Ovary (tissue), 3 donors: ENCODE measurements around the gene CARMIL1.

ENCODE experiments used
- EP300 ChIP-seq: sonication (generic); formaldehyde crosslinking; IDR thresholded peaks from one replicate; pipeline ENCODE4 v1.6.1; 2017; ENCODE audit warnings: antibody characterized with exemption
- POLR2A ChIP-seq: fragments of 450-650 bp; IDR thresholded peaks from one replicate; pipeline ENCODE4 v1.6.1; 2017; ENCODE audit warnings: antibody characterized with exemption, mild to moderate bottlenecking, moderate library complexity
- TF ChIP-seq, protein P1 (sequence below), 3 donors: fragments of 450-650 bp in 2 of 3; fragments of 200-600 bp in 1 of 3; IDR thresholded peaks; one replicate each; pipeline versions ENCODE4 v1.5.1 to v1.8.0; 2016 to 2022; ENCODE audit warnings: antibody characterized with exemption in 3 of 3, mild to moderate bottlenecking in 1 of 3
- donor health status: DM: no; HTN: no; CAD: no.

- TF ChIP-seq, protein P1, sequence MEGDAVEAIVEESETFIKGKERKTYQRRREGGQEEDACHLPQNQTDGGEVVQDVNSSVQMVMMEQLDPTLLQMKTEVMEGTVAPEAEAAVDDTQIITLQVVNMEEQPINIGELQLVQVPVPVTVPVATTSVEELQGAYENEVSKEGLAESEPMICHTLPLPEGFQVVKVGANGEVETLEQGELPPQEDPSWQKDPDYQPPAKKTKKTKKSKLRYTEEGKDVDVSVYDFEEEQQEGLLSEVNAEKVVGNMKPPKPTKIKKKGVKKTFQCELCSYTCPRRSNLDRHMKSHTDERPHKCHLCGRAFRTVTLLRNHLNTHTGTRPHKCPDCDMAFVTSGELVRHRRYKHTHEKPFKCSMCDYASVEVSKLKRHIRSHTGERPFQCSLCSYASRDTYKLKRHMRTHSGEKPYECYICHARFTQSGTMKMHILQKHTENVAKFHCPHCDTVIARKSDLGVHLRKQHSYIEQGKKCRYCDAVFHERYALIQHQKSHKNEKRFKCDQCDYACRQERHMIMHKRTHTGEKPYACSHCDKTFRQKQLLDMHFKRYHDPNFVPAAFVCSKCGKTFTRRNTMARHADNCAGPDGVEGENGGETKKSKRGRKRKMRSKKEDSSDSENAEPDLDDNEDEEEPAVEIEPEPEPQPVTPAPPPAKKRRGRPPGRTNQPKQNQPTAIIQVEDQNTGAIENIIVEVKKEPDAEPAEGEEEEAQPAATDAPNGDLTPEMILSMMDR (IDR thresholded peaks at IDR 0.05): peak in 2 of 3 donors; percentile 40 to 57
- TF ChIP-seq EP300 (no peak), POLR2A (no peak)
Measured at GRCh38 chr6:25601800-25602673, 322.9 kb downstream of the CARMIL1 start.
